Left hindlimb (tissue), 1 donor: ENCODE results near the gene ZFP57.
"Not testable (repeated sequence)": the region's sequence is repeated elsewhere in the genome, so short reads cannot be mapped to it uniquely, and the experiment has no call there.

Experiments
- DNase-seq: peaks from one replicate; pipeline ENCODE4 v3.0.0-alpha.2; 2018

Gene ZFP57

GRCh38 chr6:29694637-29695036 is 13.7 kb upstream of the ZFP57 start:
- DNase-seq, result no peak

- no peak for DNase-seq
Measured at GRCh38 chr6:29685718-29686326, 4.9 kb upstream of the ZFP57 start.

- no peak for DNase-seq
Measured at GRCh38 chr6:29681811-29682210, 859 bp upstream of the ZFP57 start.

- no peak for DNase-seq
Measured at GRCh38 chr6:29680416-29680815, 536 bp downstream of the ZFP57 start.

GRCh38 chr6:29679962-29680361 is 990 bp downstream of the ZFP57 start:
- no peak for DNase-seq

GRCh38 chr6:29678114-29678513 is 2.8 kb downstream of the ZFP57 start:
- no peak for DNase-seq

GRCh38 chr6:29676981-29677601 is 3.9 kb downstream of the ZFP57 start:
- DNase-seq, result no peak

- DNase-seq, result no peak
Measured at GRCh38 chr6:29675561-29675960, 5.4 kb downstream of the ZFP57 start.

- DNase-seq, result no peak
Measured at GRCh38 chr6:29674008-29674407, 6.9 kb downstream of the ZFP57 start.

- no peak for DNase-seq
Measured at GRCh38 chr6:29673161-29673560, 7.8 kb downstream of the ZFP57 start.

GRCh38 chr6:29672116-29672515 is 8.8 kb downstream of the ZFP57 start:
- DNase-seq, result not testable (repeated sequence)

GRCh38 chr6:29671026-29671425 is 9.9 kb downstream of the ZFP57 start:
- DNase-seq, result no peak

GRCh38 chr6:29667158-29667557 is 13.8 kb downstream of the ZFP57 start:
- DNase-seq, result no peak

- no peak for DNase-seq
Measured at GRCh38 chr6:29666826-29667130, 14.2 kb downstream of the ZFP57 start.

GRCh38 chr6:29665942-29666825 is 14.8 kb downstream of the ZFP57 start:
- no peak for DNase-seq

GRCh38 chr6:29663300-29664042 is 17.5 kb downstream of the ZFP57 start:
- DNase-seq, result no peak

GRCh38 chr6:29661502-29662141 is 19.3 kb downstream of the ZFP57 start:
- DNase-seq, result not testable (repeated sequence)

GRCh38 chr6:29661071-29661470 is 19.9 kb downstream of the ZFP57 start:
- DNase-seq, result no peak

- no peak for DNase-seq
Measured at GRCh38 chr6:29656798-29657197, 24.2 kb downstream of the ZFP57 start, which contains the start of gene MOG. MOG (plus strand) TSS chr6:29657092; CDS start chr6:29657210, 118 bp downstream.

GRCh38 chr6:29656157-29656556 is 24.8 kb downstream of the ZFP57 start:
- no peak for DNase-seq

- DNase-seq, result no peak
Measured at GRCh38 chr6:29655658-29656057, 25.3 kb downstream of the ZFP57 start.

GRCh38 chr6:29653452-29654038 is 27.4 kb downstream of the ZFP57 start:
- no peak for DNase-seq
